ENCODE data around the gene GPRC5D.
A peak's percentile ranks its signal among the peaks of the same experiment; 100 is the strongest.

Gene GPRC5D

DNA sequence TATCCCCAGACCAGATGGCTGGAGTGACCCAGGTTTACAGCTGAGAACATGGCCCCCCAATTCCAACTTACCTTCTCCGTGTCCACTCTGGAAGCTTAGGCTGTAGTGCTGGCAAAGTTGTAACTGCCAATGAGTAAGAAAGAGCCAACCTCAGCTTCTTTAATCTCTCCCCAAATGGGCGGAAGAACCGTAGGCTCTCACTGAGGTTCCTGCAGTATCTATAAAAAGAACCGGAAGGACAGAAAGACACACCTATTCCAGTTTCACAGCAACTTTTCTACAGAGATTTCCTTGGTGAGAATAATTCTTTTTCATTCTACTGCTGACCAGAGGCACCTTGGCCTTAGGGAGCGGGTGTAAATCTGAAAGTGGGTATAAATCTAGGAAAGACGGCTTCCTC is at the start of gene GPRC5D:
Gene GPRC5D, minus strand, starts transcription at position 135 of the 400 bp plus-strand sequence. CDS start 1,786 bp downstream, outside the sequence.
- DNase-seq (ENCODE audit: low spot score) = no peak

DNA sequence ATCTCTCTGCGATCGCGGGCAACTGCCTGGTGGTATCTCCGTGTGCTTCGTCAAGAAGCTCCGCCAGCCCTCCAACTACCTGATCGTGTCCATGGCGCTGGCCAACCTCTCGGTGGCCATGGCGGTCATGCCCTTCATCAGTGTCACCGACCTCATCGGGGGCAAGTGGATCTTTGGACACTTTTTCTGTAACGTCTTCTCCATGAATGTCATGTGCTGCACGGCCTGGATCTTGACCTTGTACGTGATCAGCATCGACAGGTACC is 49.7 kb upstream of the GPRC5D start:
- no peak for DNase-seq (ENCODE audit: low spot score)

DNA sequence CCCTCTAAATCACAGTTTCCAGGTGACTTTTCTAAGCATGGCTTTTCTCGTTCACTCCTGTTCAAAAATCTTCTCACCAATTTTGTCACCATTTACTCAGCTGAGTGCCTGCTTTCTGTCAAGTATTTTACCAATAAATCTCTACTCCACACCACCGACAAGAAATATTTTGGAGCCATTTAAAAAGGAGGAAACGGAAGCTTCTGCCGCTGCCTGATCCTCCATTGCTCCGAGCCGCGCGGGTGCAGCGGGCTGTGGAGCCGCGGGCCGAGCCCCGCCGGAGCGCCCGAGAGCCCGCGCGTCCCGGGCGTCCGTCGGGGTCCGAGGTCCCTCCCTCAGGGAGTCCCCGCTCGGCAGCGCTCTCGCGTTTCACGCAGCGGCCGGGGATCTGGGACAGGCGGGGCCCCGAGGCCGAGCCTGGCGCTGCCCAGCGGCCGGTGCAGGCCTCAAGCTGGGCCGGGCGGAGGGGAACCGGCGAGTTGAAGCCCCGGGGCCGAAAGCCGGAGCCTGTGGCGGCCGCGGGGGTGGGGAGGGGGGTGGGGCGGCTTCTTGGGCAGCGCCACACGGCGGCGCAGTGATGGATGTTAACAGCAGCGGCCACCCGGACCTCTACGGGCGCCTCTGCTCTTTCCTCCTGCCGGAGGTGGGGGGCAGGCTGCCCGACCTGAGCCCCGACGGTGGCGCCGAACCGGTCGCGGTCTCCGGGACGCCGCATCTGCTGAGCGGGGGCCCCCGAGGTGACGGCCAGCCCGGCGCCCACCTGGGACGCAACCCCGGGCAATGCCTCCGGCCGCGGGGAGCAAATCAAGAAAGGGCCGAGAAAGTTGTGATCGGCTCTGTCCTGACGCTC is 49.2 kb upstream of the GPRC5D start:
- peak; percentile 71 for DNase-seq (ENCODE audit: low spot score)

- DNase-seq (ENCODE audit: low spot score) = peak; percentile 37
Measured at GRCh38 chr12:13000616-13000924, 48.6 kb upstream of the GPRC5D start.

- peak; percentile 98 for DNase-seq (ENCODE audit: low spot score)
Measured at GRCh38 chr12:12999959-13000615, 48.1 kb upstream of the GPRC5D start, which contains the start of gene HEBP1. TSS of gene HEBP1 (minus strand) at chr12:13000265. CDS start at chr12:13000114, 151 bp downstream.

GRCh38 chr12:12999271-12999958 is 47.4 kb upstream of the GPRC5D start:
- peak; percentile 13 for DNase-seq (ENCODE audit: low spot score)

- no peak for DNase-seq (ENCODE audit: low spot score)
Measured at GRCh38 chr12:12998248-12998647, 46.3 kb upstream of the GPRC5D start.

DNA sequence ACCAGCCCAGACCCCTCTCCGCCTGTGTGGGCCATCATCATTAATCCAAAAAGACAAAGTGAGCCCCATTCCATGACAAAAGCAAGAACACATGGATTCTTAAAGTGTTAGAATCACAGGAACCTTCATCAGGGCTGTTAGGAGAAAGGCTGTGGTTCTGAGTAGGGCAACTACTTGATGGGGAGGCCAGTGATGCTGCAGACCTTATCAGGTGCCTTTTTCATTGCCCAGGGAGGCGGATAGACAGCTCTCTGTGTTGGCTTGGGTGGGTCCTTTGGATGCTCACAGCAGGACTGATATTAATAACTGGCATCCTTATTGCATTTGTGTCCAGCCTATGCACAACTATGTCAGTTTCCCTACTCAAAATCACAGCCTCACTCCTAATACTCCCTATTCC is 45.8 kb upstream of the GPRC5D start:
- DNase-seq (ENCODE audit: low spot score) = no peak

DNA sequence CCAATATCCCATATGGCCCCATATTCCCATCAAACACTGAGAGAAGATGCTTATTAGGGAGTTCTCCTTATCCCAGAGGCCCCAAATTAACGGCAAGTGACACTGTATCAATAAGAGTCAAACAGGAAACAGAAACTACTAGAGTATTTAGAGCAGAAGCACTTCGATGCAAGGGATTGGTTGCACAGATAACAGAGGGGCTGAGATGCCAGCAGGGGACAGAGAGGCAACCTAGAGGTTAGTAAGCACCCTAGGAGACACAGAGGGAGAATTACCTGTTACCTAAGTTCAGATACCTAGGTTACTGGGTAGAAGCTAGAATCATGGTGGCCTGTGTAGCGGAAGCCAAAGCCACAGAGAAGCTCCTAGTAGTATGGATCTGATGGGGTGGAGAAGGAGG is 45.2 kb upstream of the GPRC5D start:
- no peak for DNase-seq (ENCODE audit: low spot score)

DNA sequence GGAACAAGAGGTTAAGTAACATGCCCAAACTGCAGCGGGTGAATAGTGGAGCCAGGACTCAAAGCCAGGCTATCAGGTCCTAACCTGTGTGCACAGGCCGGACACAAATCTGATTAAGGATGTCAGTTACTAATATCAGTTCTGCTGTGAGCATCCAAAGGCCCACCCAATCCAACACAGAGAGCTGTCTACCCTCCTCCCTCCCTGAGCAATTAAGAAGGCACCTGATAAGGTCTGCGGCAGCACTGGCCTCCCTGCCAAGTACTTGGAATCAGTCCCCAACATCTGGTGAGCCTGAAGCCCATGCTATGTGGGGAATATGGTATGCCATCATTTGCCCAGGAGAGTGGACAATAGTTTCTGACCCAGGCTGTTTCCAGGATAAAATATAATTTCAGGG is 44.2 kb upstream of the GPRC5D start:
- DNase-seq (ENCODE audit: low spot score) = no peak

GRCh38 chr12:12995088-12995487 is 43.1 kb upstream of the GPRC5D start:
- DNase-seq (ENCODE audit: low spot score) = no peak

GRCh38 chr12:12993367-12993766 is 41.4 kb upstream of the GPRC5D start:
- DNase-seq (ENCODE audit: low spot score) = no peak

DNA sequence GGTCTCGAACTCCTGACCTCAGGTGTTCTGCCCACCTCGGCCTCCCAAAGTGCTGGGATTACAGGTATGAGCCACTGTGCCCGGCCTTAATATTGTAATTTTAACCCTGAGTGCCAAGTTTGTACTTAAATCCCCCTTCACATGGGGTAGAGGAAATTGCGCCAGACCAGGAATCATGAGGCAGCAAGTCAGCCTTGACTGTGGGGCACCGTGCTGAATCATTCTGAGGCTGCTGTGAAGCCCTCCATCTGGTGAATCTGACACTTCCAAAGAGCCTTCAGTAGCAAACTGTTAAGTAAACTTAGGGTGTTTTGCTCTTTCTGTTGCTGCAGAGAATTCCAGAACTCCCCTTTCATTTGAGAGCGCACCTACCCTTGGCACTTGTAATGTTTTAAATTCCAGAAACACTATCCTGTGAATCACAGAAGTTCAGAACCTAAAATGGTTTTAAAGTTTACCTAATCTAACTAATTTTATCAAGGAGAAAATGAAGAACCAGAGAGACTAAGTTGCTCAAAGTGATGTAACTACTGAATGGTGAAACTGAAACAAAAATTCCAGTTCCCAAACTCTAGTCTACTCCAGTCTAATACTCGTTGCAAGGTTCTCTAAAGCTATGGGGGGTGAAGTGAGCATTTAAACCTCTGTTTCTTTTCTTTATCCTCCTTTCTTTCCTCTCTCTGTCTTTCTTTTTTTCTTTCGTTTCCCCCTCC is 40.6 kb upstream of the GPRC5D start:
- DNase-seq (ENCODE audit: low spot score) = peak; percentile 68

DNA sequence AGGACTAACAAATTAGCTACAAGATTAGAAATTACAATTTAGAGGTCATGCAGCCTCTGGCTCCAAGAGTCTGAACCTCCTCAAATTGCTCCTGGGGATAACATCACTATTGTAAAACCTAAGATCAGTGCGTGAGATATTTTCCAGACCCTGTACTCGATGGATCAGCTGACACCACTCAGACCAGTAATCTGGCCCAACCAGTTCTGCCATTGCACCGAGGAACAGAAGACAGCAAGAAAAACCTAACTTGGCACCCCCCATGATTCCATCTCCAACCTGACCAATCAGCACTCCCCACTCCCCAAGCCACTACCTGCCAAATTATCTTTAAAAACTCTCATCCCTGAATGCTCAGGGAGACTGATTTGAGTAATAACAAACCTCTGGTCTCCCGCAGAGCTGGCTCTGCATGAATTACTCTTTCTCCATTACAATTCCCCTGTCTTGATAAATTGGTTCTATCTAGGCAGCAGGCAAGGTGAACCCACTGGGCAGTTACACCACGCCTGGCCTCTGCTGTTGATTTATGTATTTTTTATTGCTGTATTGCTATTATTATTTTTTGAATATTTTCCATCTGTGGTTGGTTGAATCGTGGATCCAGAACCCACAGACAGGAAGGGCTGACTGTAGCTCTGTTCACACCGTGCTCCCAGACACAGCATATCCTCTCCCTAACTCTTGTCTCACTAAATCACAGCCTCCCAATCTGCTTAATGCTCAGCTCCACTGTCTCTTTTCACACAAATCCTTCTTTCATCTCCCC is 38.9 kb upstream of the GPRC5D start:
- no peak for DNase-seq (ENCODE audit: low spot score)

DNA sequence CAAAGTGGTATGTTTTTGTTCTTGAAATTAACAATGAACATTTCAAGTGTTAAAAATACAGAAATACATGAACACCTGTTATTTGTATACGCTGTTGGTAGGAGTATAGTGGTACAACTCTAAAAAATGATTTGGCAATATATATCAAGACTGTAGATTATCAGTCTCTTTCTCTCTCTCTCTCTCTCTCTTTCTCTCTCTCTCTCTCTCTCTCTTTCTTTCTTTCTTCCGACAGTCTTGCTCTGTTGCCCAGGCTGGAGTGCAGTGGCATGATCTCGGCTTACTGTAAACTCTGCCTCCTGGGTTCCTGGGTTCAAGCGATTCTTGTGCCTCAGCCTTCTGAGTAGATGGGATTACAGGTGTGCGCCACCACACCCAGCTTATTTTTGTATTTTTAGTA is 35.5 kb upstream of the GPRC5D start:
- DNase-seq (ENCODE audit: low spot score) = no peak

- no peak for DNase-seq (ENCODE audit: low spot score)
Measured at GRCh38 chr12:12986775-12987331, 34.9 kb upstream of the GPRC5D start.

- DNase-seq (ENCODE audit: low spot score) = peak; percentile 16
Measured at GRCh38 chr12:12985817-12986408, 33.9 kb upstream of the GPRC5D start.

- DNase-seq (ENCODE audit: low spot score) = no peak
Measured at GRCh38 chr12:12984149-12984548, 32.2 kb upstream of the GPRC5D start.

DNA sequence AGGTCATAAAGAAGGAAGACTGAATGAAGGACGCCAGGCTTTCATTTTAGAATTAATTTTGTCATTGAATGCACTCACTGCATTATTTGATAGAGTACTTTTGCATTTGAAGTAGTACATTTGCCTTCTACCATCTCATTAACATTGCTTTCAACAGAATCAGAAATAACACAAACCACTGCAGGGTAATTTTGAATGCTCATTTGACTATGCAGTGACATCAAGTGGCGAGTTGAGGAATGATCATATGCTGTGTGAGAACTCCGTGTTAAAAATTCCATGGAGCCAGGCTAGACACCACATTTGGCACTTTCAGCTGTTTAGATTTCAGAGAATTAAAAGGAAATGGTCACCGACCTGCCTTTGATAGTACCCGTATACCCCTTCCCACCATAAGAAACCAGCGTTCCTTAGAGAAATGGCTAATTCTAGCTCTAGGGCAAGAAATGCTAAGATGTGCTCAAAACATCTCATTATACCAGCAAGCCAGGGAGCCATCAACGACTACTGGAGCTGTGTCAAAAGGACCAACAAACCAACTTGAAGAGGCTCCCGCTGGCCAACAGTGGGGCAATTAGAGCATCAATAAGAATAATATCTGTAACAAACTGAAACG is 31.6 kb upstream of the GPRC5D start:
- peak; percentile 73 for DNase-seq (ENCODE audit: low spot score)

- no peak for DNase-seq (ENCODE audit: low spot score)
Measured at GRCh38 chr12:12982331-12982730, 30.4 kb upstream of the GPRC5D start.
